Kidney tubule cell (primary cell): ENCODE results near the gene EPN1.

ENCODE experiments used
- DNase-seq: peaks from one replicate; pipeline ENCODE4 v3.0.0-alpha.2; 2018; ENCODE audit warnings: low spot score

The EPN1 gene

GRCh38 chr19:55660991-55661390, 14.0 kb upstream of the EPN1 start:
- DNase-seq, result no peak

DNA sequence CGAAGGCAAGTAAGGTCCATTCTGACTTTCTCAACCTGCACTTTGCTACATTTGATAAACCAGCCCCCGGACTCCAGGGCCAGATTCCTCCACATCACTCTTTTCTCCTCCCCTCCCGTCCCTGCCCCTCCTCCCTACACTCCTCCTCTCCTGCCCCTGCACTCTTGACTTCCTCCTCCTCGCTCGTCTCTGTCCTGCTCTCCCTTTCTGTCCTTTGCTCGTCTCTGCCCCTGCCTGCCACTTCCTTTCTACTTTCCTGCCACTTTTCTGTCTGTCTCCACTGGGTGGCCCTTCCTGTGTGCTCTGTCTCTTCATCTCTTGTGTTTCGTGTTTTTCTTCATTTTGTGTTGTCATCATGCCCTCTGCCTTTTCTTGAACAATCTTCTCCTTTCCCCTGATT, 13.2 kb upstream of the EPN1 start:
- no peak for DNase-seq

- no peak for DNase-seq
Observed at GRCh38 chr19:55663846-55664536, 11.0 kb upstream of the EPN1 start.

DNA sequence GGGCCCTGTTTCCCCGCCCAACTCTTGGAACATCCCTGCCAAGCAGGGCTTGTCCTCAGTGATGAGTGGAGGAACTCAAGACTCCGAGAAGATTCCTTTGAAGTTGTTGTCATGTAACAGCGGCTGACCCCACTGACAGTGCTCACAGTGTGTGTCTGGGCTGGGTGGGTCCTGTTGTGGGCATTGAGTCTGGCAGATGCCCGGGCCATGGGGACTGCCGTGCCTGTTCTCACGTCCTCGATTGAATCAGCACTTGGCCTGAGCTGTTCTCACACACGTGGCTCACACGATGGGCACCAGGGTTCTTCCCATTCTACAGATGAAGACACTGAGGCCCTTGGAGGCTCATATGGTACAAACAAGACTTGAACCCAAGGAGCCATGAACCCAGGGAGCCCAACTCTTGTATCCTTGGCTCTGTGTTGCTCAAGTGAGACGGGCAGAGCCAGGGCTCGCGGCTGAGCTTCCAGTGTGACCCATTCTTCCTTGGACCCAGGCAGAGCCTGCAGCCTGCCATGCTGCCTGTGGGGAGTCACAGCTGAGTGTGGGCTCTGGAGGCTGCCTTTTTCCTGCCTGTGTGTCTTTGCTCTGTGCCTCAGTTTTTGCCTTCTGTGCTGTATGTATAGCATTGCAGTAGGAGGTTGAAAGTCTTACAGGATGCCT, 8.6 kb upstream of the EPN1 start:
- DNase-seq, result no peak

- no peak for DNase-seq
Observed at GRCh38 chr19:55667006-55667381, 8.0 kb upstream of the EPN1 start.

GRCh38 chr19:55667511-55667910, 7.5 kb upstream of the EPN1 start:
- DNase-seq, result no peak

DNA sequence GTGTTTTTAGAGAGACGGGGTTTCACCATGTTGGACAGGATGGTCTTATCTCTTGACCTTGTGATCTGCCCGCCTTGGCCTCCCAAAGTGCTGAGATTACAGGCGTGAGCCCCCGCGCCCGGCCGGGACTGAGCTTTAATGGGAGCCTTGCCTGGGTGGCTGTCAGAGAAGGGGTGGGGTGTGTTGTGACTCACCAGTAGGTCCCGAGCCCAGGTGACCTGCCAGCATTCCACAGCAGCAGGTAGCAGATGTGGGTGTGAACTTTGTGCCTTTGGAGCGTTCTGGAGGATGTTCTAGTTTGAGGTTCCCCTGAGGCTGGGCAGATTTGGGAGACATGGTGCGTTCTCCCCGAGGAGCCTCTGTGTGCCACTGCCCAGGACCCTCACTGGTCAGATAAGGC, 7.1 kb upstream of the EPN1 start:
- DNase-seq, result peak; percentile 65

DNA sequence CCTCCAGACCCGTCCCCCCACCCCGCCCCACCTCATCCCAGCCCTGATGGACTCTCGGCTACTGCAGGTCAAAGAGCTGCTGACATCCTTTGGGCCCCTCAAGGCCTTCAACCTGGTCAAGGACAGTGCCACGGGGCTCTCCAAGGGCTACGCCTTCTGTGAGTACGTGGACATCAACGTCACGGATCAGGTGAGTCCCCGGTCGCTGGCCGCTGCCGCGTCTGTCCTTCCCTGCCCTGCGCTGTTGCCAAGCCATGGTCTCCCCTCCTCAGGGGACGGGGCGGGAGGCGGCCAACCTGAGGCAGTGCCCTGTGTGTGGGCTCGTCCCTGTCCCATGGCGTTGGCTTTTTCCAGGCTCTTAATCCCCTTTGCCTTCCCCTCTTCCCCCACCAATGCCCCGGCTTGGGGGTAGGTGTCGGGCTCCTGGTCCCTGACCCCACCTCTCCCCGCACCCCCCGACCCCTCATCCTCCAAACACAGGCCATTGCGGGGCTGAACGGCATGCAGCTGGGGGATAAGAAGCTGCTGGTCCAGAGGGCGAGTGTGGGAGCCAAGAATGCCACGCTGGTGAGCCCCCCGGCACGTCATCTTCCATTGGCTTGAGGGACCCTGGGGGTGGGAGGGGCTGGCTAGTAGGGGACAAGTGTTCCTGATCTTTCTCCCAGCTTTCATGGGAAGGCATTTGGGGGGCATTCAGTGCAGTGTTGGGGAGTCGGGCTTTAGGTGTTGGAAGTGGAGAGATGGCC, 6.2 kb upstream of the EPN1 start:
- DNase-seq, result no peak

DNA sequence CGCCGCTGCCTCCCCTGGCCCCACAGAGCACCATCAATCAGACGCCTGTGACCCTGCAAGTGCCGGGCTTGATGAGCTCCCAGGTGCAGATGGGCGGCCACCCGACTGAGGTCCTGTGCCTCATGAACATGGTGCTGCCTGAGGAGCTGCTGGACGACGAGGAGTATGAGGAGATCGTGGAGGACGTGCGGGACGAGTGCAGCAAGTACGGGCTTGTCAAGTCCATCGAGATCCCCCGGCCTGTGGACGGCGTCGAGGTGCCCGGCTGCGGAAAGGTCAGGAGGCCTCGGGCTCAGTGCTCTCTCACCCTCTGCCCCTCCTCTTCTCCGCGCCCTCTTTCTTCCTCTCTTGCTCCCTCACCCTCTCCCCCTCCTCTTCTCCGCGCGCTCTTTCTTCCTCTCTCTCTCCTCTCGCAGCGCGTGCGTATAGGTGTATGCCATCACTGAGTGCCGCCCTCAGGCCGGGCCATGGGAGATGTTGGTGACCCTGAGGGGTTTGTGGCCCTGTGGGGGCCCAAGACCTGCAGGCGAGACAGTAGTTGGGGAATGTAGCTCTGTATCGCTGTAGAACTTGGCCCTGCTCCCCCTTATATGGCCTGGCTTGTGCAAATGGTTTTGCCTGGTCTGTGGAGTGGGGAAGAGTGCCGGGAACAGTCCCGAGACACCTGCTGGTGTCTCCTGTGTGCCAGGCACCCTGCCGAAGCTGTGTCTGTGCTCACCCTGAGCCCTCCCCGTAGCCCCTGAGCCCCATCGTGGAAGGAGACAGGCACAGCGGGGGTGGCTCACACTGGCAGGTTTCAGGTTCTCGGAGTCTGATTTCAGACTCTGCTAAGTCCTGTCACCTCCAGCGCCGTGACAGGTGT, 5.4 kb upstream of the EPN1 start:
- no peak for DNase-seq

GRCh38 chr19:55670280-55671053, 4.6 kb upstream of the EPN1 start:
- peak; percentile 34 for DNase-seq

DNA sequence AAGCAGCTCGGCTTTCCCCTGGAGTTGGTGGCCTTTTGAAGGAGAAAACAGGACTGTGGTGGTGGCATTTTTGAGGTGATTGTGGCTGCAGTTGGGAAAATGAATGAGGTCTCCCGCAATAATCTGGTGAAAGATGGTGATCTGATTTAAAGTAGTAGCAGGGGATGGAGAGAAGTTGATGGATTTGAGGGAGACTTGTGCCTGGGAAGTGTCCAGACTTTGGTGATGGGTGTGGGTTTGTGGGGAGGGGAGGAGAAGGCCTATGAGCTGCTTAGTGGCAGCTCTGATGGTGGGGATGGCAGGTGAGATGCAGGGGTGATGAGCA, 4.0 kb upstream of the EPN1 start:
- no peak for DNase-seq

GRCh38 chr19:55672418-55672817, 2.6 kb upstream of the EPN1 start:
- DNase-seq, result no peak

GRCh38 chr19:55673465-55673864, 1.6 kb upstream of the EPN1 start:
- DNase-seq, result no peak

DNA sequence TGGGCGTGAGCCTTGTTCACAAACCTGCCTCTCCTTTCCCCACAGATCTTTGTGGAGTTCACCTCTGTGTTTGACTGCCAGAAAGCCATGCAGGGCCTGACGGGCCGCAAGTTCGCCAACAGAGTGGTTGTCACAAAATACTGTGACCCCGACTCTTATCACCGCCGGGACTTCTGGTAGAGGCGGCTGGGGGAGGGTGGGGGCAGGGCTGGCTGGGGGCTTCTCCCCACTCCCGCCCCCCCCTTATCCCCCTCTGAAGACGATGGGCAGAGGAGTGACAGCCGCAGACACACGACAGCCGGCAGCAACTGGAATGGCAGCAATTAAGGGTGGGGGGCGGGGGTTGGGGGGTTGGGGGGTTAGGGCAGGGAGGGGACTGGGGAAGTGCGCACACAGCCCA, 1.1 kb upstream of the EPN1 start:
- DNase-seq, result no peak

DNA sequence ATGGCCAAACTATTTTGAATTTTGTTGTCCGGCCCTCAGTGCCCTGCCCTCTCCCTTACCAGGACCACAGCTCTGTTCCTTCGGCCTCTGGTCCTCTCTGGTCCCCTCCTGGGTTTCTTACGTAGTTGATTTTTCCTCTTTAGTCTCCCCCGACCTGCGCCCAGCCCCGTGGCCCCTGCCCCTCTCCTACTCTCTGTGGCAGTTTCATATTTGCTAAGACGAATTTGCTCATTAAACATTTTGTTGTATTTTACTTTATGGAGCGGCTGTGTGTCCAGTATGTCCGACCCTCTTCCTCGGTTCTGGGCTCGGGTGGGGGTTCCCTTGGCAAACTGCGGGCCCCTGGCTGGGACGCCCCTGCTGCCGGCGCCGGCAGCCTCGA, 576 bp upstream of the EPN1 start:
- no peak for DNase-seq

- DNase-seq, result peak; percentile 6
Observed at GRCh38 chr19:55675661-55676354, 782 bp downstream of the EPN1 start.

- DNase-seq, result peak; percentile 20
Observed at GRCh38 chr19:55676383-55676782, 1.4 kb downstream of the EPN1 start.

- DNase-seq, result peak; percentile 63
Observed at GRCh38 chr19:55676889-55677505, 2.0 kb downstream of the EPN1 start.

GRCh38 chr19:55677572-55678028, 2.6 kb downstream of the EPN1 start:
- DNase-seq, result no peak

GRCh38 chr19:55678121-55678671, 3.2 kb downstream of the EPN1 start:
- no peak for DNase-seq
